GM23338 (cell line): ENCODE measurements around the gene SLC39A13. TPM values are rescaled to one million over a fixed set of nuclear protein-coding genes. Genes with fewer than 3 reads are reported as not detected.

Experiments used
- ATAC-seq: fragments of 200-7000 bp; cut with Tn5 transposase; 3 replicates; pipeline ENCODE4 v1.9.1; 2020
- DNase-seq: peaks from one replicate; pipeline ENCODE4 v3.0.0-alpha.2; 2015; ENCODE audit warnings: low spot score
- H2AFZ ChIP-seq: fragments of 200-600 bp; sonication (generic); 2 replicates; pipeline ENCODE4 v1.8.0; 2016; ENCODE audit warnings: antibody characterized with exemption, mild to moderate bottlenecking, moderate library complexity
- H3F3A ChIP-seq: fragments of 200-600 bp; sonication (generic); replicated peaks from 2 replicates; pipeline ENCODE4 v1.8.0; 2017; ENCODE audit warnings: antibody characterized with exemption, mixed run types, low read depth
- H3K27ac ChIP-seq: fragments of 200-600 bp; sonication (generic); 2 replicates; pipeline ENCODE4 v1.6.1; 2016; ENCODE audit warnings: low read depth
- H3K27me3 ChIP-seq: fragments of 200-600 bp; sonication (generic); 2 replicates; pipeline ENCODE4 v1.8.0; 2016; ENCODE audit warnings: mild to moderate bottlenecking, mixed run types, moderate library complexity; ENCODE audit not compliant: insufficient read depth
- H3K36me3 ChIP-seq: fragments of 200-600 bp; sonication (generic); 2 replicates; pipeline ENCODE4 v1.8.0; 2016; ENCODE audit warnings: mild to moderate bottlenecking; ENCODE audit not compliant: insufficient read depth
- H3K4me1 ChIP-seq: fragments of 200-600 bp; sonication (generic); 2 replicates; pipeline ENCODE4 v1.8.0; 2016; ENCODE audit warnings: mild to moderate bottlenecking, moderate library complexity; ENCODE audit not compliant: insufficient read depth
- H3K4me2 ChIP-seq: fragments of 200-600 bp; sonication (generic); 2 replicates; pipeline ENCODE4 v1.7.1; 2017; ENCODE audit warnings: mixed run types
- H3K4me3 ChIP-seq: fragments of 200-600 bp; sonication (generic); 2 replicates; pipeline ENCODE4 v1.6.1; 2016; ENCODE audit warnings: mixed run types
- H3K79me2 ChIP-seq: fragments of 200-600 bp; sonication (generic); replicated peaks from 2 replicates; pipeline ENCODE4 v1.8.0; 2017; ENCODE audit warnings: mild to moderate bottlenecking; ENCODE audit not compliant: insufficient read depth
- H3K9me2 ChIP-seq: fragments of 200-600 bp; sonication (generic); 2 replicates; pipeline ENCODE4 v1.8.0; 2017; ENCODE audit not compliant: insufficient read depth
- H4K20me1 ChIP-seq: fragments of 200-600 bp; sonication (generic); replicated peaks from 2 replicates; pipeline ENCODE4 v1.8.0; 2017; ENCODE audit warnings: mild to moderate bottlenecking; ENCODE audit not compliant: insufficient read depth
- H3K27ac Mint-ChIP-seq: 2 replicates; pipeline ENCODE4 v1.8.0; 2020; ENCODE audit warnings: inconsistent platforms, mild to moderate bottlenecking, moderate library complexity, mixed read lengths
- H3K27me3 Mint-ChIP-seq: 3 replicates; pipeline ENCODE4 v1.8.0; 2022; ENCODE audit warnings: low read depth, mild to moderate bottlenecking, moderate library complexity, mixed read lengths, inconsistent platforms; ENCODE audit not compliant: insufficient read depth, poor library complexity
- H3K36me3 Mint-ChIP-seq: 3 replicates; pipeline ENCODE4 v1.8.0; 2021; ENCODE audit warnings: low read depth, mild to moderate bottlenecking, inconsistent platforms, moderate library complexity, mixed read lengths
- H3K4me1 Mint-ChIP-seq: 3 replicates; pipeline ENCODE4 v1.8.0; 2020; ENCODE audit warnings: mild to moderate bottlenecking, inconsistent platforms, mixed read lengths
- H3K4me3 Mint-ChIP-seq: 3 replicates; pipeline ENCODE4 v1.8.0; 2021; ENCODE audit warnings: moderate library complexity, mild to moderate bottlenecking, inconsistent platforms, mixed read lengths
- H3K9me3 Mint-ChIP-seq: 3 replicates; pipeline ENCODE4 v1.8.0; 2020; ENCODE audit warnings: moderate library complexity, mild to moderate bottlenecking, inconsistent platforms, mixed read lengths
- CREB1 ChIP-seq: fragments of 250-450 bp; sonication (Bioruptor Pico); IDR thresholded peaks from 2 replicates; pipeline ENCODE4 v1.5.0; 2020; ENCODE audit warnings: low read depth, mild to moderate bottlenecking, moderate library complexity
- CTCF ChIP-seq, 2 experiments: fragments of 200-600 bp in 1 of 2; sonication (generic) in 1 of 2; conservative IDR thresholded peaks; 2 replicates each; pipeline versions ENCODE4 v1.5.1 to v1.6.1; 2016 to 2017; ENCODE audit warnings: antibody characterized with exemption in 2 of 2, low read depth in 2 of 2, mild to moderate bottlenecking in 2 of 2, moderate library complexity in 1 of 2
- ETS1 ChIP-seq: IDR thresholded peaks from 2 replicates; pipeline ENCODE4 v1.6.1; 2016; ENCODE audit warnings: antibody characterized with exemption
- EZH2 ChIP-seq: fragments of 200-600 bp; sonication (generic); IDR thresholded peaks from one replicate; pipeline ENCODE4 v1.8.0; 2017; ENCODE audit warnings: antibody characterized with exemption, mild to moderate bottlenecking, low read depth; ENCODE audit not compliant: unreplicated experiment
- EZH2phosphoT487 ChIP-seq: fragments of 200-600 bp; sonication (generic); IDR thresholded peaks from one replicate; pipeline ENCODE4 v1.8.1; 2018; ENCODE audit warnings: antibody characterized with exemption; ENCODE audit not compliant: unreplicated experiment
- JUNB ChIP-seq: IDR thresholded peaks from one replicate; pipeline ENCODE4 v1.6.1; 2016; ENCODE audit warnings: antibody characterized with exemption; ENCODE audit not compliant: unreplicated experiment
- NANOG ChIP-seq: IDR thresholded peaks from 2 replicates; pipeline ENCODE4 v1.6.1; 2016; ENCODE audit warnings: antibody characterized with exemption, borderline replicate concordance
- POLR2AphosphoS5 ChIP-seq: IDR thresholded peaks from 2 replicates; pipeline ENCODE4 v1.6.1; 2016; ENCODE audit warnings: antibody characterized with exemption, low read depth
- REST ChIP-seq: IDR thresholded peaks from one replicate; pipeline ENCODE4 v1.6.1; 2018; ENCODE audit warnings: antibody characterized with exemption; ENCODE audit not compliant: unreplicated experiment
- ZNF114 ChIP-seq: fragments of 250-450 bp; sonication (Bioruptor Pico); IDR thresholded peaks from 2 replicates; pipeline ENCODE4 v1.5.0; 2020; ENCODE audit warnings: mild to moderate bottlenecking, moderate library complexity
- ZNF331 ChIP-seq: fragments of 250-450 bp; sonication (Bioruptor Pico); IDR thresholded peaks from 2 replicates; pipeline ENCODE4 v1.5.0; 2020; ENCODE audit warnings: low read depth, mild to moderate bottlenecking, moderate library complexity
- ZNF462 ChIP-seq: fragments of 250-450 bp; sonication (Bioruptor Pico); IDR thresholded peaks from 2 replicates; pipeline ENCODE4 v1.5.0; 2020; ENCODE audit warnings: mild to moderate bottlenecking, moderate library complexity
- long read RNA-seq: library from polyadenylated mRNA; unstranded; transcript quantifications from one replicate; pipeline ENCODE4 v2.0.0, GENCODE V29; 2020; ENCODE audit not compliant: unreplicated experiment
- polyA plus RNA-seq: library from polyadenylated mRNA; unstranded; fragments of >200 nt; fragmentation: Nextera tagmentation; extraction: Ambion mirVana; gene quantifications from 2 replicates; pipeline ENCODE4 v1.2.1, GENCODE V29; 2016
- total RNA-seq: library from RNA; depleted of rRNA; stranded (reverse); fragments of >200 nt; shearing (Covaris generic); gene quantifications from 2 replicates; pipeline ENCODE4 v1.2.3, GENCODE V29; 2014; rRNA removed

SLC39A13 gene
- total RNA-seq (32.7 TPM in 2 replicates), polyA plus RNA-seq (15.8 TPM in 2 replicates)
- long read RNA-seq, partial matches to known transcripts = 0 of 6 reads
- long read RNA-seq, other reads (novel, unspliced or antisense) = 6 of 6 reads

GRCh38 chr11:47407746-47408590, at the start of gene SLC39A13:
SLC39A13 (plus strand) TSS chr11:47408590; CDS start chr11:47410095, 1,505 bp downstream.
- peak within 1 kb of the TSS; percentile 91 for H3K27ac Mint-ChIP-seq
- H3K9me2 ChIP-seq = no peaks in the 10 kb centered on the region
- ATAC-seq (peak; percentile 85), DNase-seq (peak; percentile 94)
- peak within 1 kb of the TSS; percentile 95 for H3K4me3 ChIP-seq
- no peaks in the 10 kb centered on the region for H3K36me3 Mint-ChIP-seq
- no peaks in the 10 kb centered on the region; the same call in 1 of the 2 replicates for H4K20me1 ChIP-seq
- peak; percentile 81 for TF ChIP-seq POLR2AphosphoS5
- no peak for TF ChIP-seq ZNF462
- TF ChIP-seq CTCF (conservative IDR thresholded peaks at IDR 0.05; ENCODE audit: low read depth in 2 of 2) = peak; percentile 53 to 80
- no peak for TF ChIP-seq NANOG
- TF ChIP-seq EZH2 = no peak
- TF ChIP-seq ETS1 = peak; percentile 45; the same call in 1 of the 2 replicates
- TF ChIP-seq EZH2phosphoT487 = no peak
- TF ChIP-seq ZNF114 (CRISPR knock-in tag) = no peak
- TF ChIP-seq REST = no peak
- TF ChIP-seq ZNF331 (CRISPR knock-in tag) = no peak
- peak; percentile 97 for TF ChIP-seq CREB1 (CRISPR knock-in tag)
- no peak for TF ChIP-seq JUNB
- H3K4me1 ChIP-seq = peaks cover 11% of the 10 kb centered on the region; the same call in 1 of the 2 replicates
- H3K27me3 Mint-ChIP-seq = peaks cover 7% of the 10 kb centered on the region
- H3K4me2 ChIP-seq = peak within 1 kb of the TSS; percentile 97
- no peaks in the 10 kb centered on the region for H3K79me2 ChIP-seq
- H3K4me1 Mint-ChIP-seq = peaks cover 15% of the 10 kb centered on the region
- peaks cover 12% of the 10 kb centered on the region for H3F3A ChIP-seq
- no peaks in the 10 kb centered on the region for H3K27me3 ChIP-seq
- peak within 1 kb of the TSS; percentile 93 for H2AFZ ChIP-seq
- no peaks in the 10 kb centered on the region for H3K36me3 ChIP-seq
- H3K9me3 Mint-ChIP-seq = no peaks in the 10 kb centered on the region
- peak within 1 kb of the TSS; percentile 90 for H3K4me3 Mint-ChIP-seq
- peak within 1 kb of the TSS; percentile 91 for H3K27ac ChIP-seq
